GM04504 (cell line): ENCODE results near the gene GSK3B.
"Not testable (repeated sequence)": the region's sequence is repeated elsewhere in the genome, so short reads cannot be mapped to it uniquely, and the experiment has no call there.

ENCODE experiments used
- DNase-seq: peaks from one replicate; pipeline ENCODE4 v3.0.0-alpha.2; 2012; ENCODE audit warnings: low read depth

Gene GSK3B

DNA sequence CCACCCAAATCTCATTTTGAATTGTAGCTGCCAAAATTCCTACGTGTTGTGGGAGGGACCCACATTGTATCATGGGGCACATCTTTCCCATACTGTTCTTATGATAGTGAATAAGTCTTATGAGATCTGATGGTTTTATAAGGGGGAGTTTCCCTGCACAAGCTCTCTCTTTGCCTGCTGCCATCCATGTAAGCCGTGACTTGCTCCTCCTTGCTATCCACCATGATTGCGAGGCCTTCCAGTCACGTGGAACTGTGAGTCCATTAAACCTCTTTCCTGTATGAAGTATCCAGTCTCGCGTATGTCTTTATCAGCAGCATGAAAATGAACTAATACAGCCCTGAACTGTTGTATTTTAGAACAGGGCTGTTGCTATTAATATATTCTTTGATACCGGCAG is 40.6 kb downstream of the GSK3B start:
- DNase-seq: not testable (repeated sequence)

DNA sequence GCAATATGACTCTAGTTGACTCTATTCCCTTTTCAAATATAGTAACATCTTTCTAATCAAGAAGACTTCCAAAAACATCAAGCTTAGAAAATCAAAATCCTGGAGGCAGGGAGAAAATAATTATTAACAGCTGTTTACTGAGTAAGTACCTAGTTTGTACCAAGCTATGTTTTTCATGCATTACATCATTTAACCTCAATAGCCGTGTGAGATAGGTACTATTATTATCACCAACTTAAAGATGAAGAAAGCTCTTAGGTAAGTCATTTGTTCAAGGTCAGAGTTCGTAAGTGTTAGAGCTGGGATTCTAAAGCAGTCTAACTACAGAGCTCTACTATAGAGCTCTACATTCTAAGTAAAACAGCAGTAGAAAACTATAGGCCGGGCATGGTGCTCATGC is 41.6 kb downstream of the GSK3B start:
- no peak for DNase-seq

DNA sequence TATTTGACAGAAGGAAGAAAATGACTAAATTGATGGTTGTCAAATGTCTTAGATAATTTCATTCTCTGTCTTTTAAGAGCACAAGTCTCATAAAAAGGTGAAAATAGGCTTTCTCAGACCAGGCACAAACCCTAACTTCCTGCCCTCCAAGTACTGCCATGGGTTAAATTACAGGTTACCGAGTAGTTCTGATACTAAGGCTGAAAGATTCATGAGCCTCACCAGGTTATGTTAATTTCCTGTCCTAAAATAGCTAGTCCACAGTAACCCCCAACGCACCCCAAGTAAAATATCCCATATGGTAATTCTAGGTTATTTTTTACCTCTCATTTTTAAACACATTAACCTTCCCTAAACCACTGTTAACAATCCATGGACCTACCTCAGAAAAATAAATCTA is 42.0 kb downstream of the GSK3B start:
- no peak for DNase-seq

DNA sequence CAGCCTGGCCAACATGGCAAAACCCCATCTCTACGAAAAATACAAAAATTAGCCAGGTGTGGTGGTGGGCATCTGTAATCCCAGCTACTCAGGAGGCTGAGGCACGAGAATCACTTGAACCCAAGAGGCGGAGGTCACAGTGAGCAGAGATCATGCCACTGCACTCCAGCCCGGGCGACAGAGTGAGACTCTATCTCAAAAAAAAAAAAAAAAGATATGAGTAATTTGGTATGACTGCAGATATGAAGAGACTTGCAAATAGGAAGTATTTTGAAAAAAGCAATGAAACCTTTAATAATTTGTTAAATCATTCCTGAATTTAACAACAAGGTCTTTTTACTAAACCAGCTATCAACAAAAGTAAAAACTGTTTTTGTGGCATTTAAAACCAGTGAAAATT is 42.7 kb downstream of the GSK3B start:
- not testable (repeated sequence) for DNase-seq

DNA sequence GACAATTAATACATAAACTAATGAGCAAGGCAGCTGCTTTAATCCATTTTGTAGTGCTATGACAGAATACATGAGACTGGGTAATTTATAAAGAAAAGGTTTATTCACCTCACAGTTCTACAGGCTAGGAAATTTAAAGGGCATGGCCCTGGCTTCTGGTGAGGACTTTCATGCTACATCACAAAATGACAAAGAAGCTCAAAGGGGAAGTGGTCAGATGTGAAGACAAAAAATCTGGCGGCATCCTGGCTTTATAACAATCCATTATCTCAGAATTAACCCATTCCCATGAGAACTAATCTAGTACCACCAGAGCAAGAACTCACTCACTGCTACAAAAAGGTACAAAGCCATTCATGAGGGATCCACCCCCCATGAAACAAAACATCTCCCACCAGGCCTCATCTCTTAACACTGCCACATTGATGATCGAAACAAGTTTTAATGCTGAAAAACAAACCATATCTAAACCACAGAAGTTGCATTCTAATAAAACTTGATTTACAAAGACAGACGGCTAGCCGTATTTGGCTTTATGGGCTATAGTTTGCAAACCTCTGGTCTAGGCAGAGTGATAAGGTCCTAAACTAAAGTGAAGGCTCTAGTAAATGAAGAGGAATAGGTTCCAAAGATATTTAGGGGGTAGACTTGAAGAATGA is 44.2 kb downstream of the GSK3B start:
- DNase-seq: no peak

DNA sequence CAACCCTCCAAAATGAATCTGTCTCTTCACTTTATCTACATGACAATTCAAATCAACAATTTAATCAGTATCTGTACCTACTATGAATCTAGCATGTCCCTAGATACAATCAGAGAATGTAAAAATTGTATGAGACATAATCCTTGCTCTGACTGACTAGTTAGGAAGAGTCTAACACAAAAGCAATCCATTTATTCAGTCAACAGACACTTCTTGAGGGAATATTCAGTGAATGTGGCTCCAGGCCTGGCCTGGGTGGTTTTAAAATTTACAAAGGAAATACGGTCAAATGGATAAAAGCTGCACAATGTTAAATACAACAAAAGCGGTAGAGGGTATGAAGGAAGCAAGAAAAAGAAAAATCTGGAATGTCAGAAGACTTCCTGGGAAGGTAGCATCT is 45.2 kb downstream of the GSK3B start:
- DNase-seq: no peak

DNA sequence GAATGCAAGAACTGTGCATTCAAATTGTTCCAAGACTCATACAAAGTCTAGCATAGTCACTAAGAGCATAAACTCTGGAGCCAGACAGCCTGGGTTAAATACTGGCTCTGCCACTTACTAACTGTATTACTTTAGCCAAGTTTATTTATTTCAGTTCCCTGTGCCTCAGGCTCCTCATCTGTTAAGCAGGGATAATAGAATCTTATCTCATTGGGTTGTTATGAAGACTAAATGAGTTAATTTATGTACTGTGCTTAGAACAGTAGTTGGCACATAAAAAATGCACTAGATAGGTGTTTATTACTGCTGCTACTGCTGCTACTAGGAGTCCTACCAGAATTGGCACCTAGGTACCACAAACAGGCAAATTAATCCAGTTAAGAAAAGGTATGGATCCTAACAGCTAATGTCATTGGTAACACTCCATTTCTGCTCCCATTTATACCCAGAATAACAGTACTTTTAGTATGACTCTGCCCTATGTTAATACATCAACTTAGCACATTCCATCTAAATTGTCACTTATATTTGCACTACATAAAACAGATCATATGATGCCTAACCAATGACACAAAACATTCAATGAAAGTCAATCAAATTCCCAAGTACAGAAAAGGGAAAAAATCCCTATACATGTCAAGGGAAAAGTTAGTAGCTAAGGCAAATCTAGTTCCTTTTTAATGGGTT is 45.7 kb downstream of the GSK3B start:
- DNase-seq: no peak

DNA sequence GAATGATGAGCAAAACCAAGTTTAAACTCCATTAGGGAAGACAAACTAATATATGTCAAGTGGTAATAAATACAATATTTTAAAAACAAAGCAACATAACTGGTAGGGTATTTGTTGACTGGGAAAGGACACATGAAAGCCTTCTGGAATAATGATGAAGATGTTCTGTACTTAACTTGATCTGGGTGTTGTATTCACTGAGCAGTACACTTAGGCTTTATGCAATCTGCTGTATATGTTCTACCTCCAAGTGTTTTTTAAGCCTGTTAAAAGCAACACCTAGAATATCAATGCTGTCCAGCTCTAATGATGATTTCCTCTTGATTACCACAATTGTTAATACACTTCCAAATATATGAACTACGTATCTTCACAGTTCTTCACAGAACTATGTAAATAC is 46.6 kb downstream of the GSK3B start:
- no peak for DNase-seq

DNA sequence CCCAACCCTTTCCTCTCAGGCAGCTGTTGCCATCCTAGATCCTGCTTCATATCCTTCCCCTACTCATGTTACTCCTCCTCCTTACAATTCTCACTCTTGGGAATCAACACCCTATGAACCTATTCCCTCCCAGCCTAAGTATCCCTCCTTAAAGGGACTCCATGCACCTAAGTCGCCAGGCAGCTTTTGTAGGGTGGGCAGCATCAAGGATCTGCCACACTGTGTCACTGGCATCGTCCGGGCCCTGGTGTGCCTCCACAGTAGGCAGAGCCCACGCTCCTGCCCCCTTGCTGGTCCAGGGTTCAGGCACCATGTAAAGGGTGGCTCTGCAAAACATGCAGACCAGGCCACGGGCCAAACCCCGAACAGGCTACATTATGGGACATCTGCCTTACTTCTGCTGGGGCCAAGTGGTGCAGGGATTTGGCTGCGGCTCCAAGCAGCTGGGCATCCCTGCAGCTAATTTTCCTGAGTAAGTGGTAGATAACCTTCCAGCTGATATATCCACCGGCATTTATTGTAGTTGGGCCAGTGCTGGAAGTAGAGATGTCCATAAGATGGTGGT is 53.4 kb downstream of the GSK3B start:
- no peak for DNase-seq

DNA sequence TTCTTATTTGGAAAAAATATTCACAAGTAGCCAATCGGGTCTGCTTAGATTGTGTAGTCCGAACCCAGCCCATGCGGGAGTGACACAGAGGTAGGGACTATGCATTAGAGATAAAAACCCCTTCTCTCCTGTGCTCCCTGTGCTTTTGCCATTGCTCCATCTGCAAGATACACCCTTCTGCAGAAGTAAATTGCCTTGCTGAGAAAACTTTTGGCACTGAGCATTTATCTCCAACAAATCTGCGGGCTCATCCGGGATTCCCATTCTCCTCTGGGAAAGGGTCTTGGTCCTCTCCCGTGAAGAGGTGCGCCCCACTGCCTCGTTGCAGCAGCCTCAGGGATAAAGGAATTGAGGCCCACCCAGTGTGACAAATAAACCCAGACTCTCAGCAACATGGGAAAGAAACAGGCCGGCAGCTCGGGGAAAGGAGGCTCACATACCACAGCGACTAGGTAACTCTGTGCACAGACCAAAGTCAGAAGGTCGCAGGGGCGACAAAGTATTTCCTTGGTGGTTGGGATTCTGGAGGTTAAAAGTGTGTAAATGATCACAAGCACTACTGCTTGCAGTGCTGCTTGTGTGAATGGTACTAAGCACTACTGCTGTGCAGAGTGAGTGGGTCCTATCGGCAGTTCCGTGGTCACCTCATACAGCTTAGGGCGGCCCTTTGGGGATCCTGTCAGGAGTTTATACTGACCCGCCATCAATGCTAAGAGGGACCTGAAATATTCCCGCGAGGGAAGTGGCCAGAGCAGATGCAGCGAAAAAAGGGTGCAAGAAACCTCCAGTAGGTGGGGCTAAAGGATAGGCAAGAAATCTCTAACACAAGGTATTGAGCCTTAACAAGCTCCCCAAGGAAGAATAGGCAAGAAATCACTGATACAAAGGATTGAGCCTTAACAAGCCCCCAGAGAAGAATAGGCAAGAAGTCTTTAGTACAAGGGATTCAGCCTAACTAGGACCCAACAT is 54.3 kb downstream of the GSK3B start:
- DNase-seq: no peak

DNA sequence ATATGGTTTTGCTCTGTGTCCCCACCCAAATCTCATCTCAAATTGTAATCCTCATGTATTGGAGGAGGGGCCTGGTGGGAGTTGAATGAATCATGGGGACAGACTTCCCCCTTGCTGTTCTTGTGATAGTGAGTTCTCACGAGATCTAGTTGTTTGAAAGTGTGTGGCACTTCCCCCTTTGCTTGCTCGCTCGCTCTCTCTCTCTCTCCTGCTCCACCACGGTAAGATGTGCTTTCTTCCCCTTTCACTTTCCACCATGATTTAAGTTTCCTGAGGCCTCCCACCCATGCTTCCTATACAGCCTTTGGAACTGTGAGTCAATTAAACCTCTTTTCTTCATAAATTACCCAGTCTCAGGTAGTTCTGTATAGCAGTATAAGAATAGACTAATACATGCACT is 60.7 kb downstream of the GSK3B start:
- DNase-seq: no peak

DNA sequence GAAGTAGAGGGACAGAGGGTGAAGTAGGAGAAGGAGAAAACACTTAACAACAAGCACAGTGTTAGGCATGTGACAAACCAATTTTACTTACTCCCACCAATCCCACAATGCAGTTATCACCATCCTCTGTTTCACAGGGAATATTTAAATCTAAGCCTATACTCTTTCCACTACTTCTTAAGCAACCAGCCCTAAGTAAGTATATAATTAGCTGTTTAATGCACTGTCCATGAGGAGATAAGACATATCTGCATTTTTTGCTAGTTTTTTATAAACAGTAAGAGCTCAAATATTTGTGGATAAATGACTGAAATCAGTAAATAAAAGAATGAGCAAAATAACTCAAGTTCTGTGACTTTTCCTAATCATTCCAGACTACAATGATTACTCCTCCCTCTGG is 62.7 kb downstream of the GSK3B start:
- DNase-seq: no peak

DNA sequence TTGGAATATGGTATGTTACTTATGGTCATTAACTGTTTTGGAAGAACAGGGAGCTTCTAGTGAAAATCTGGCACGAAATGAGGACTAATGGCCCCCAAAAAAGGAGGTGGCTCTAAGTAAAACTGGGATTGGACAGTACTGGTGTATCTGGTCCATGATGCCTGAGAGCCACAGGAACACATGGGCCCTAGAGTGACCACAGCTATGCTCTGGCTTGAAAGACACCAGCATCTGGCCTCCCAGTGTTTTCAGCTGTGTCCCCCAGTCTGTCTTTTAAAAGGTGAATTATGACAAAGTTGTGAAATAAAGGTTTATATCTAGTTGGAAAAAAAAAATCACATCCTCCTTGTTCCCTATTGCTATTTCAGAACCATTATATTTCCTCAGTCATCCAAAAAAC is 64.5 kb downstream of the GSK3B start:
- no peak for DNase-seq

DNA sequence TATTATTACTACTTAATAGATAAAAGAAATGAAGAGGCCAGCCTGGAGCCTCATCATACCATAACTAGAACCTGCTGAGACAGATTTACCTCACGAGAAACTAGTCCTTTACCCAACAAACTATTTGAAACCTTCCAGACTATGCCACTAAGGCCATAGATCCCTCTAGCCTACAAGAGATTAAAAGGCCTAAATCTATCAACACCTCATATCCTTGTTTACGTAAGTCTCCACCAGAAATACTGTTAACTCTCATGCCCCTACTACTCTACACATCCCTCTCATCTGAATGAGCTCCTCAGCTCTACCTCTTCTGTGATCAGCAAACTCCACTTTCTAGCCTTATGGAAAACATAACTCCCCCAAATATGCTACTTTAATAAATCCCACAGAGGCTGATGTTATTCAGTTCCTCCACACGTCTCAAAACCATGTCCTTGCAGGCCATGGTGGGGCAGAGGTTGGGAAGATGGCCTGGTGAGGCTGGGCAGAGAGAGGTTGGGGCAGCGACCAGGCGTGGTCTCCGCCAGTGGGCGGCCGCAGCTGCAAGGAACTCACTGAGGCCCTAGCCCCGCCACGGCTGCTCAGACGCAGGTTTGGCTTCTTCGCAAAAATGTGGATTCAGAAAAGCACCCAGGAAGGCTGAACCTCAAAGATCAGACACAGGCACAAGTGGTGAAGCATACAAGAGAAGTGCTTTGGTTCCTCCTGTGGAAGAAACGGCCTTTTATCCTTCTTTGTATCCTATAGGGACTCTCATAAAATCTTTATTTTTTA is 65.8 kb downstream of the GSK3B start:
- DNase-seq: no peak

DNA sequence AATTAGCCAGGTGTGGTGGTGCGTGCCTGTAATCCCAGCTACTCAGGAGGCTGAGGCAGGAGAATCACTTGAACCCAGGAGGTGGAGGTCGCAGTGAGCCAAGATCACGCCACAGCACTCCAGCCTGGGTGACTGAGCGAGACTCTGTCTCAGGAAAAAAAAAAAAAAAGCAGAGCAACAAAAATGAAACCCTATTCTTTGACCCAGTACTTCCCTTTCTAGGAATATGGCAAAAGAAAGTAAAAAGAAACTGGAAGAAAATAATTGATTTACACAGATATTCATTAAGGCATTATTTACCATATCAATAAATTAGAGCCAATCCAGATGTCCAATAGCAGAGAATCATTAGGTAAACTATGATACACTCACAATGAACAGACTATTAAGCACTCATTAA is 67.0 kb downstream of the GSK3B start:
- no peak for DNase-seq

DNA sequence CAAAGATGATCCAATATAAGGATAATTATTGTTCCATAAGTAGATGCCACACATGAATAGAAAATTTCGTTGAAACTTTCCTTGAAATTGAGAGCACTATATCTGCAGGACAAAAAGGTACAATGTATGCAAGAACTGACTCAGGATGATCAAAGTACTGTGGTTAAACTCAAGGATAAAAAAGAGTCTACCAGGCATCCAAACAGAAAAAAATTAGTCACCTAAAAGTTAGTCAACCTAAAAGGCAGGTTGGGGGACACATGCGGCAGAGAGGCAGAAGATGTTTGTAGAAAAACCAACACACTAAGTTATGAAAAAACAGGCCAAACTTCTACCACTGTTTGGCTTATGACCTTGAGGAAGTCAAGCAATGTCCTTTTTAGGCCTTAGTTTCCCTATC is 68.7 kb downstream of the GSK3B start:
- DNase-seq: no peak

DNA sequence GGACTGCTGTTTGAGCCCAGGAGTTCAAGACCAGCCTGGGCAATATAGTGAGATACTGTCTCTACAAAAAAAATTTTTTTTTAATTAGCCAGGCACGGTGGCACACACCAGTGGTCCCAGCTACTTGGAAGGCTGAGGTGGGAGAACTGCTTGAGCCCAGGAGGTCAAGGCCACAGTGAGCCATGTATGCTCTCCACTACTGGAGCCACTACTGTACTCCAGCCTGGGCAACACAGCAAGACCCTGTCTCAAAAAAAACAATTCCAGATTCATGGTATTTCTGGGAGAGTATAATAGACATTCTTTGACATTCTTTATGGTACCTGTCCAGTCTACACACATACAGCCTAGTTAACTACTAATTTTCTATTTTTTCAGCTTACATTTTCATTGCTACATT is 70.1 kb downstream of the GSK3B start:
- DNase-seq: no peak

DNA sequence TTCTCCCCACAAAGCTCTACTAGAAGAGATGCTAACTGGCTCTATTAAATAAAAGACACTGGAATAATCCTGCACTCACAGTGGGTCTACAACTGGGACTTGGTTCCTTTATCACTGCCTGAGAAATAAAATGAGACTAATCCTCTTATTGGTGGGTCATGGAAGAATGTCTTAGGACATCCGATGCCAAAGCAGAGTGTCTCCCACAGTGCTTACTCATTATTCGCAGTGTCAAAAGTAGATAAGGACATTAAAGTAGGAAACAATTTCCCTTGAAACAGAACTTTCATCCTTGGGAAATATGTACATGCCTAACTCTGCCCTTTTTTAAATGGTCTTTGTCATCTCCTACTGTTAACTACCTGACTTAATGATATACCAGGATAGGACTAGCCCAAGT is 71.5 kb downstream of the GSK3B start:
- DNase-seq: no peak

DNA sequence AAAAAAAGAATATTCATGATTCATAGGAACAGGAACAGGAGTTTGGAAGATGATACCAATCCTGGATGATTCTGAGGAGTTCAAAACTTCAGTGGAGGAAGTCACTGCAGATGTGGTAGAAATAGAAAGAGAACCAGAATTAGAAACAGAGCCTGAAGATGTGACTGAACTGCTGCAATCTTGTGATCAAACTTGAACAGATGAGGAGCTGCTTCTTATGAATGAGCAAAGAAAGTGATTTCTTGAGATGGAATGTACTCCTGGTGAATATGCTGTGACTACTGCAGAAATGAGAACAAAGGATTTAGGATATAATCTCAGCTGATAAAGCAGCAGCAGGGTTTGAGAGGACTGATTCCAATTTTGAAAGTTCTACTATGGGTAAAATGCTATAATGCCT is 72.7 kb downstream of the GSK3B start:
- DNase-seq: peak; percentile 4

DNA sequence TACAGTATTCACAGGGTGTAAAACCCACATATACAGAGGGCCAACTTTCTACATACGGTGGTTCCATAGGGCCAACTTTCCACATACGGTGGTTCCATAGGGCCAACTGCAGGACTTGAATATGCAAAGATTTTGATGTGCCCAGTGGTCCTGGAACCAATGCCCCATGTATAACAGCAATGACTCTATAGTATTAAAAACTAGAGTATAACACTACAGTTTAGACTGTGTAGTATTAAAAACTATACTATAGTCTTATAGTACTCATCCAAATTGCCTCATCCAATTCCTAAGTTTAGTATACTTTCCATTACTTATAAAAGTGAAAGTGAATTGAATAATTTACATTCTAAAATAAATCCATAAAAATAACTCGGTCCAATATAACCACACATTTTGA is 75.9 kb downstream of the GSK3B start:
- DNase-seq: no peak

DNA sequence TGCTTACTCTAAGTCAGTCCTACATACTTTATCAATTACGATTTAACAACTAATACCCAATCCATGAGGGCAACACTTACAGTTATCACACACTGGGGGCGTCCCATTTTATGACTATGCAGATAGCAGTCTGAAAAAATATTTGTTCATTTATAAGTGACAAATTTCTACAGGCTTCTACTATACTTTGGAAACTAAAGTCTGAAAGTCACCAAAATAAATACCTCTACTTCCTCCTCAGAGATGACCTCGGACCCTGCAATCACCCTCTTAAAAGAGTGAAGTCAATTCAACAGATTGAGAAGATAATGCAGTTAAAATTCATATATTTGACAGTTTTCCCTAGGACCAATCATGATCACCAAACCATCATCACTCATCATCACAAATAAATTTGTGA is 76.6 kb downstream of the GSK3B start:
- no peak for DNase-seq

DNA sequence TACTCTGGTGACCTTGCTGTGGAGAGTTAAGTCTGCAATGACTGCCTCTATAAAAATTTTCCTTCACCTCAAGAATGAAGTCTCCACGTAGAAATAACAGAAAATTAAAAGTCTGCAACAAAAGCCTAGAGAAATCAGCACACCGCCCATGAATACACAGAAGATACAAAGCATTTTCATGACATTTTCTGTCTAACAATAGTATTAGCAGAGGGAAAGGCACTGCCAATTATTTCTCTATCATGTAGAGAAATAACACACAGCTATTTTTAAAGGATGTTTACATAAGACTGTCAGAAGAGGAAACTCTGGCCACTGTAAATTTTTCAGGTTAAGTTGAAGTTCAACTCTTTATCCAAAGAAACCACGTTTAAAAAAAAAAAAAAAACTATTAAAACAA is 80.8 kb downstream of the GSK3B start:
- no peak for DNase-seq
